Breast epithelium (tissue), 4 donors: ENCODE results near the gene SF3B2. TPM values are rescaled to one million over a fixed set of nuclear protein-coding genes. Genes with fewer than 3 reads are reported as not detected.

Experiments
- DNase-seq, 2 donors: peaks; one replicate each; pipeline ENCODE4 v3.0.0-alpha.2; 2019; ENCODE audit warnings: low spot score in 2 of 2
- H3K27ac ChIP-seq, 2 donors: fragments of 200-600 bp; sonication (generic) in 1 of 2; one replicate each; pipeline ENCODE4 v1.5.1; 2016 to 2019; ENCODE audit warnings: mild to moderate bottlenecking in 1 of 2
- H3K27me3 ChIP-seq, 2 donors: fragments of 200-600 bp; sonication (generic) in 1 of 2; one replicate each; pipeline versions ENCODE4 v1.5.1 to v1.6.0; 2017 to 2019; ENCODE audit warnings: control low read depth in 1 of 2, mild to moderate bottlenecking in 1 of 2
- H3K36me3 ChIP-seq: fragments of 200-600 bp; one replicate; pipeline ENCODE4 v1.5.1; 2019
- H3K4me1 ChIP-seq, 2 donors: fragments of 200-600 bp; sonication (generic); one replicate each; pipeline ENCODE4 v1.5.1; 2016 to 2019; ENCODE audit warnings: control low read depth in 1 of 2
- H3K4me3 ChIP-seq, 3 donors: fragments of 200-600 bp; sonication (generic); 1 replicate in 2 of 3; 2 replicates in 1 of 3; pipeline ENCODE4 v1.5.1; 2016 to 2019; ENCODE audit warnings: mild to moderate bottlenecking in 3 of 3, moderate library complexity in 2 of 3
- H3K9me3 ChIP-seq, 2 donors: fragments of 200-600 bp; sonication (generic) in 1 of 2; one replicate each; pipeline ENCODE4 v1.5.1; 2016 to 2019; ENCODE audit warnings: control low read depth in 1 of 2
- CTCF ChIP-seq, 3 donors: fragments of 450-650 bp; IDR thresholded peaks; one replicate each; pipeline ENCODE4 v1.5.1; 2016 to 2017; ENCODE audit warnings: antibody characterized with exemption in 3 of 3, mild to moderate bottlenecking in 3 of 3, moderate library complexity in 3 of 3
- POLR2A ChIP-seq: fragments of 450-650 bp; IDR thresholded peaks from one replicate; pipeline ENCODE4 v1.6.1; 2016; ENCODE audit warnings: antibody characterized with exemption, mild to moderate bottlenecking, moderate library complexity
- POLR2AphosphoS5 ChIP-seq, 3 donors: sonication (generic); formaldehyde crosslinking; IDR thresholded peaks; one replicate each; pipeline ENCODE4 v1.6.1; 2017; ENCODE audit warnings: antibody characterized with exemption in 3 of 3
- intact Hi-C: fragments of 100-400 bp; cut with DNase I; formaldehyde crosslinking; loops from one replicate; pipeline ENCODE4 v1.15.1; 2023; ENCODE audit warnings: low total_unique reads
- total RNA-seq, 3 donors: library from RNA; depleted of rRNA; stranded (reverse); fragments of >200 nt; gene quantifications; one replicate each; pipeline ENCODE4 v1.1.0, GENCODE V29; 2016

Gene SF3B2
- total RNA-seq, 3 donors from 2014 or later, result 144 to 163 (median 154) TPM

GRCh38 chr11:66052664-66052982, 459 bp downstream of the SF3B2 start:
- TF ChIP-seq POLR2AphosphoS5 (IDR thresholded peaks at IDR 0.05), result no peak
- TF ChIP-seq CTCF (IDR thresholded peaks at IDR 0.05), result no peak
- TF ChIP-seq POLR2A, result no peak
- no peaks in the 10 kb centered on the region for H3K9me3 ChIP-seq
- H3K4me1 ChIP-seq, result peaks cover 5 to 17% of the 10 kb centered on the region in 2 donors
- no peaks in the 10 kb centered on the region for H3K36me3 ChIP-seq
- H3K27me3 ChIP-seq, result peaks cover 0 to 13% of the 10 kb centered on the region in 2 donors
- intact Hi-C loops, result no loop called here
- H3K27ac ChIP-seq, result peak overlapping the region; percentile 89 to 94
- DNase-seq, result no peak
- peak overlapping the region; percentile 92 to 97 (median 92) for H3K4me3 ChIP-seq

GRCh38 chr11:66055021-66055420, 2.9 kb downstream of the SF3B2 start:
- Histone ChIP-seq H3K27me3 (no peaks in the 10 kb centered on the region), H3K36me3 (peaks cover 14% of the 10 kb centered on the region), H3K27ac (no peak overlapping the region), H3K4me3 (no peak overlapping the region), H3K9me3 (no peaks in the 10 kb centered on the region), H3K4me1 (peaks cover 5 to 17% of the 10 kb centered on the region in 2 donors)
- intact Hi-C loops, result no loop called here
- DNase-seq, result no peak
- TF ChIP-seq POLR2A, result no peak
- TF ChIP-seq CTCF (IDR thresholded peaks at IDR 0.05), result no peak
- TF ChIP-seq POLR2AphosphoS5 (IDR thresholded peaks at IDR 0.05), result no peak

- intact Hi-C loops, result no loop called here
- no peak overlapping the region for H3K27ac ChIP-seq
- H3K4me3 ChIP-seq, result no peak overlapping the region
- no peak for DNase-seq
- TF ChIP-seq POLR2AphosphoS5 (IDR thresholded peaks at IDR 0.05) (no peak), POLR2A (no peak), CTCF (IDR thresholded peaks at IDR 0.05) (no peak)
- no peaks in the 10 kb centered on the region for H3K9me3 ChIP-seq
- H3K27me3 ChIP-seq, result no peaks in the 10 kb centered on the region
- peaks cover 5 to 12% of the 10 kb centered on the region in 2 donors for H3K4me1 ChIP-seq
- peaks cover 14% of the 10 kb centered on the region for H3K36me3 ChIP-seq
These were observed 4.3 kb downstream of the SF3B2 start for GRCh38 chr11:66056501-66056900.

- Histone ChIP-seq H3K27me3 (no peaks in the 10 kb centered on the region), H3K27ac (no peak overlapping the region), H3K9me3 (no peaks in the 10 kb centered on the region), H3K36me3 (peaks cover 20% of the 10 kb centered on the region), H3K4me1 (no peaks in the 10 kb centered on the region), H3K4me3 (no peak overlapping the region)
- intact Hi-C loops, result no loop called here
- no peak for DNase-seq
- no peak for TF ChIP-seq CTCF (IDR thresholded peaks at IDR 0.05)
These were observed 8.0 kb downstream of the SF3B2 start for GRCh38 chr11:66059966-66060680.

GRCh38 chr11:66061268-66061667, 9.1 kb downstream of the SF3B2 start:
- no peaks in the 10 kb centered on the region for H3K27me3 ChIP-seq
- H3K4me1 ChIP-seq, result no peaks in the 10 kb centered on the region
- H3K4me3 ChIP-seq, result no peak overlapping the region
- H3K27ac ChIP-seq, result no peak overlapping the region
- no peaks in the 10 kb centered on the region for H3K9me3 ChIP-seq
- peaks cover 21% of the 10 kb centered on the region for H3K36me3 ChIP-seq
- intact Hi-C loops, result no loop called here
- DNase-seq, result no peak
- TF ChIP-seq CTCF (IDR thresholded peaks at IDR 0.05) (no peak), POLR2AphosphoS5 (IDR thresholded peaks at IDR 0.05) (no peak), POLR2A (no peak)
